ENCODE results near the gene MUC4.

Gene MUC4

DNA sequence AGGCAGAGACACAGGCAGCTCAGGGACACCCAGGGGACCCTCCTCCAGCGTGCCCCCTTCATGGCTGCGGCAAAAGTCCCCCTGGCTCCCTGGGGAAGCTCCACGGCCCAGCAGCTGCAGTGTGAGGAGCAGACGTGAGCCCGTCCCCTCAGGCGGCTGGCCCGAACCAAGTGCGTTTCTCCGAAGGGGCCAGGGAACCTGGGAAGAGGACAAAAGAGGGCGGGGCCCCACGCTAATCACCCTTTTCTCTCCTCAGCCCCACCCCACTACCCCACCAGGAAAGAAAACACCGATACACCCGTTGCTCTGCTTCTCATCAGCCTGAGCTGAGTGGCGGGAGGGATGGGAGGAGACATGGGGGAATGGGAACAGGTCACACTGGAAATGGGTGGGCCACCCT lies at the start of gene MUC4:
TSS of gene MUC4 (minus strand) at position 174 of the 400 bp plus-strand sequence. CDS start at position 62, 112 bp downstream.
- DNase-seq (ENCODE audit: low read depth) = no peak

GRCh38 chr3:195860456-195860855 lies 48.7 kb upstream of the MUC4 start:
- DNase-seq (ENCODE audit: low read depth) = no peak

DNA sequence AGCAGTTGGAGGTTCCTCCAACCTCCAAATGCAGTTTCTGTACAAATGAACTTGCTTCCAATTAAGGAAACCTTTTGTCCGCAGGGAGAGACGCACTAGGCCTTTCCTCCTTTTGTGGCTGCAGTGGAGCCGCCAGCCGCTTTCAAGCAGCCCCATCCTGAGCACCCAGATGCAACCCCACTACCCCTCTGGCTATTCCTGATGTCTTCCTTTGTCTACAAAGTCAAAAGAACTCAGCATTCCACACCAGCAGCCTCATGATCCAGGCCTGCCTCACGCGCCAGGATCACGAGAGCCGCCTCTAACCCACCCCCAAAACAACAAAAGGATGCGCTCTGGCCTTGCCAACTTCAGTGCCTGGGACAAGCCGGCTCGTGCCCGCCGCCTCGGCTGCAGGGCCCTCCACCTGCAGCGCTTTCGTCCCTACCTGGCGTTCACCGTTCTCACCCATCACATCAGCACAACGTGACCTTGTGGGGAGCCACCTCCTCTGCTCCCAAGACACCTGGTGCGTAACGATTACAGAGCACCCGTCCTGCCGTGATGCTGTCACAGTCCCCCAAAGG lies 48.2 kb upstream of the MUC4 start:
- no peak for DNase-seq (ENCODE audit: low read depth)

DNA sequence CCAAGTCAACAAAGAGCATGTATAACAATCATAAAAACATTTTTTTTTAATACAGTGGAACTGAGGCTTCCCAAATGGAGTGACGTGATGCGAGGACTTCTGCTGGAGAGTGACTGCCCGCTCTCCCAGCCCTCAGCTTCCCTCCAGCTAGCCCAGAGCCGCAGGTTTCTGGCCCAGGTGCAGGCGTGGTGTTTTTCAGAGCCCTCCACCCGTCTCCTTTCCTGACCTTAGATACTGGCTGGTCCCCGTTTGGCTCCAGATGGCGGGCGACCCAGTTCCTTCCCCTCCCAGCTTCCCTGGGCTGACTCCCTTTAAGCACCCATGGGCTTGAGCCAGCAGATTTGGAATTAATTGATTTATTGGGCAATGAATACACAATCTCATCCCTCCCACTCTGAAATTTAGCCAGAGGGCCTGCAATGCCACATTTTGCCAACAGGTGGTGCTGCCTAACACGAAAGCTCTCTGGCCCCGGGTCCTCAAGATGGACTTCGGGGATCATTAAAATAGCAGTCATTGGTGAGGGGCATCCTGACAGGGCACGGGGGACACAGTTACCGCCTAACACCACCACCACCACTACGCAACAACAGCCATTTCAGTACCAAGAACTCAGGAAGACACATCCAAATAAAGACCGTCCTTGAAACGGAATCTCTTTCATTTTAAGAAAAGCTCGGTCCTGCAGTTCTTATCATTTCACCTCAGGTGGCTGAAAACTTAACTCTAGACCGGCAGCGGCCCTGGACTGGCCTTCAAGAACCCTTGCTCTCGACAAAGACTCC lies 47.5 kb upstream of the MUC4 start:
- peak; percentile 57 for DNase-seq (ENCODE audit: low read depth)

DNA sequence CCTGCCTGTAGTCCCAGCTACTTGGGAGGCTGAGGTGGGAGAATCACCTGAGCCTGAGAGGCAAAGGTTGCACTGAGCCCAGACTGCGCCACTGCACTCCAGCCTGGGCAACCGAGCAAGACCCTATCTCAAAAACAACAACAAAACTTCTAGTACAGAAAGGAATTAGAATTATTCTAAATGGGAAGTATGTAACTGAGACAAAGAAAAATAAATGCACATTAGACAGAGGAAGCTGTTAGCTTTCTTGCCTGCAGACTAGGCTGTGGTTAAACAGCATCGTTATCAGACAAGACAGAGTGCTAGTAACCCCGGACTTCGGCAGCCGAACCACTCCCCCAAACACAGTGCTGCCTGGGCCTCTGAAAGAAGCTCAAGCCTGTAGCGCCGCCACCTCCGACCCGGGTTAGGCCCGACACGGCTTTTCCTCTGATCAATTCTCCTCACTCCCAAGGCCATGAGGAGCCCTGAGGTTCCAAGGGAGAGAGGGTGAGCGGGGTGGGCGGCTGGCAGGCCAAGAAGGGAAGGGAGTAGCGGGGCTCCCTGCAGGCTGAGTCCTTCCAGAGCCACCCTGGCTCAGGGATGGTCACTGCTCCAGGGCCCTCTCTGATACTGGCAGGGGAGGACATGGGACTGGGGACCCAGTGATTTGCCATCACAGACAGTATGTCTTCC lies 44.8 kb upstream of the MUC4 start:
- no peak for DNase-seq (ENCODE audit: low read depth)

DNA sequence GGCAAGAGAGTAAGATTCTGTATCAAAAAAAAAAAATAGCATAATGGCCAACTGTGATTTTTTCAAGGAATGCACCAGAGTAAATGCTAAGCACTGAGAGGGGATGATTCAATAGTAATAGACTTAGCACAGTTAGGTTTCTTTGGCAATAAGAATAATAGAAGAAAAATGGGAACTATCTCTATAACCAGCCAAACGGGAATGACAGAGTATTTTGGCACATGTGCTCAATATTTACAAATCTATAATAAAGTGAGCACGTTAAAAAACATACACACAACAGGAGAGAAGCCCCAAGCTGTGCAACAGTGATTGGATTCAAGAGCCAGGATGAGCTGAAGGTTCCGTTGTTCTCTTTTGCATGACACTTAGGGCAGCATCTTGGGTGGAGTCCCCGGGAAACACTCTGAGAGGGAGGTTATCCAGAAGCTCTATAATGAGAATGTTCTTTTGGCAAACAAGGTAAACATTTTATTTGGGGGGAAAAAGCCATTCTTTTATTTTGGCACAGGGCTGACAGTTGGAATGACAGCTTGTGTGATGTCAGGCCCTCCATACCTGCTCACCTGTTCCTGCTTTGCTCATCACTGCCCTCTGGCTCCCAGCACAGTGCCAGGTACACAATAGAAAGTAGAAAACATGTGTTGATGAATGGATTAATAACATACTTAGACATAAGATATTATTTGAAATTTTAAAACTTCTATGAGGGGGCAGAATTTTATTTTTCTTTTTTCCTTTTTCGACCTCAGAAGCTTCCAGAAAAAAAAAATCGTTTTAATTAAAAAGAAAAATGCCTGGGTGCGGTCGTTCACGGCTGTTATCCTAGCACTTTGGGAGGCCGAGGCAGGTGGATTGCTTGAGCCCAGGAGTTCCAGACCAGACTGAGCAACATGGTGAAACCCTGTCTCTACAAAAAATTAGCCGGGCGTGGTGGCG lies 44.0 kb upstream of the MUC4 start:
- DNase-seq (ENCODE audit: low read depth) = no peak

- DNase-seq (ENCODE audit: low read depth) = no peak
Observed at GRCh38 chr3:195854628-195855294, 43.0 kb upstream of the MUC4 start.

DNA sequence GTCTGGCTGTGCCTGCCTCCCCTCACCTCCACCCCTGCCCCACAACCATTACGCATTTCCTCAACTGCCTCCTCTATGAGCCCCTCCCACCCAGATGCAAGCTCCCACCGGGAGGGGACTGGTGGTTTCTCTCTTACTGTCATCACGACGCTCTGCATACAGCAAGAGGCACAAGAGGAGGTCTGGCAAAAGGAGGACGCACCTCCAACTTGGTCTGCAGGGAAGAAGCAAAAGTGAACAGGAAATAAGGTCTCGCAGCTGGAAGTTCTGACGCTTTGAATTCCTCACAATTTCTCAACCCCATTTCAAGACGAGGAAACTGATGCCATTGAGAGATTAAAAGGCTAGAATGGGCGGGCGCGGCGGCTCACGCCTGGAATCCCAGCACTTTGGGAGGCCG lies 42.3 kb upstream of the MUC4 start:
- DNase-seq (ENCODE audit: low read depth) = no peak

DNA sequence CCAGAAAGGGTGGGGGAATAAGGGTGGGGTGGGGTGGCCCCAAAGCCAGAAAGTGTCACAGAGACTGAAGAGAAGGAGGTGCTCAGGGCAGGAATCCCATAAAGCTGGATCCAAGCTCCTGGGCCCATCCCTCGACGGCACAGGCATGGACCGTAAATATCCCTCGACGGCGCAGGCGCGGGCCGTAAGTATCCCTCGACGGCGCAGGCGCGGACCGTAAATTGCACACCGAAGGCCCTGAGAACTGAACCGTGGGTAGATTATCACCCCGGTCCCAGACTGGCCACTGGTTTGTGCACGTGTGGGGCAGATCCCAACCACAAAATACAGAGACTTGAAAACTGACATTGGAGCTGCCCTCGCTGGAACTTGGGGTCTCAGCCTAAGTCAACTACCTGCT lies 41.3 kb upstream of the MUC4 start:
- no peak for DNase-seq (ENCODE audit: low read depth)

GRCh38 chr3:195850857-195851543 lies 39.3 kb upstream of the MUC4 start:
- DNase-seq (ENCODE audit: low read depth) = peak; percentile 73

DNA sequence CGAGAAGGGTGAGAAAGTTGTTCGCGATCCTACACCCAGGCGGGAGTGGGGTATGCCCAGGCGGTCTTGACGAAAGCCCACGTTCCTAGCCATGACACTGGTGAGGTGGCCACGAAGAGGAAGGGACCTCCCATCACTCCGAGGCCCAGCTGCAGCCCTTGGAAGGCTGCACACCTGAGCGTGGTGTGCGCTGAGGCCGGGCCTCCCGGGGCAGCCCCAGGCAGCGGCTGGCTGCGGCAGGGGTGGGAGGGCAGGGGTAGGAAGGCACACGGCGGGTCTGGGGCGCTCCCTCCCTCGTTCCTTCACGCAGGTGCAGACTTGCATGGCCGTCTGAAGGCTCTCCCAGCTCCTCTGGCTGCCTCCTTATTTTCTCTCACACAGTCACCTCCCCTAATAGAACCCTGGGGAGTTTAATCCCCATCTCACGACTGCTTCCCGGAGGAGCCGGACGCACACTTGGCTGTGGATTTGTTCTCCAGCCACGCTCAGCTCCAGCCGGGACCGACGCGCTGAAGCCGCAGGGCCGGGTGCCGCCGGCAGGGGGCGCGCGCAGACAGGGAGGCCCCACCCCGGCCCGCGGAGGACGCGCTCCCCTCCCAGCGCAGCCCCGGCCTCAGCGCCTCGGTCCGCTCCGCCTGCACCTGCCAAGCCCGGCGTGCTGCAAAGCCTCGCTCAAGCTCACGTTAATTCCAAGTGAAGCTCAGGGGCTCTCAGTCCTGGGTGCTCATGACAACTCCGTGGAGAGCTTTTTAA lies 37.8 kb upstream of the MUC4 start:
- DNase-seq (ENCODE audit: low read depth) = no peak

DNA sequence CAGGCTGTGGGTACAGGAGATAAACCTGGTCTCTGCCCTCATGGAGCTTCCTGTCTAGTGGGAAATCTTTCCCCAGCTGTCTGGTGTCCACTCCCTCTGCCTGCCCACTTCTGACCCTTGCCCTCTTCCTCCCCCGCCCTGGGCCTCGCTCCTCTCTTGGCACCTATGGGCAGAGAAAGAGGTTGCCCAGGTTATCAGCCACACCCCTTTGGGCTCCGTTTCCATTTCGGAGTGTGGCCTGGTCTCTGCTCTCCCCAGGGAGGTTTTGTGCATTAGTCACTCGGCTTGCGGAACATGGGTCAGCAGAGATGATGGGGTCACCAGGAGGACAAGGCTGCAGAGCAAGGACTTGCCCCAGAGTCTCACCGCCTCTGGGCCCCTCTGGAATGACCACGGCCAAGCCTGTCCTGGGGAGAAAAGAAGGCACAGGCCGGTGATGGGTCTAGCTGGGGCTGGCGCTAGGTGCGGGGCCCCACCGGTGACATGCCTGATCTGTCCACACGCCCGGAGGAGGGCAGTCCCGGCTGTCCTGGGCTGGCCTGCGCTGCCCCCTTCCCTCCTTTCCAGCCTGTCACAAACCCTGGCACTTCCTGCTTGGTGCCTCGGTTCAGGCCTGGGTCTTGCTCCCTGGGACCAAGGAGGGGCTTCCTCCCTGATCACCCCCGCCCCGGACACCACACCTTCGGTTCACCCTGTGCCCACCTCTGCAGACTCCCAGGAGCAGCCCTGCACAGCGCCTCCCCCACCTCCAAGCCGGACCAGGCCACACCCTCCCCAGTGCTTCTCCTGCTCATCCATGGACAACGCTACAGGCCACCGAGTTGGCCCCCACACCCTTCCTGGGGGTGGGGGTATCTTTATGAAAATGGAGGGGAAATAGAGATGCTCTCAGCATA lies 35.6 kb upstream of the MUC4 start:
- no peak for DNase-seq (ENCODE audit: low read depth)

- DNase-seq (ENCODE audit: low read depth) = no peak
Observed at GRCh38 chr3:195845483-195845882, 33.8 kb upstream of the MUC4 start.

DNA sequence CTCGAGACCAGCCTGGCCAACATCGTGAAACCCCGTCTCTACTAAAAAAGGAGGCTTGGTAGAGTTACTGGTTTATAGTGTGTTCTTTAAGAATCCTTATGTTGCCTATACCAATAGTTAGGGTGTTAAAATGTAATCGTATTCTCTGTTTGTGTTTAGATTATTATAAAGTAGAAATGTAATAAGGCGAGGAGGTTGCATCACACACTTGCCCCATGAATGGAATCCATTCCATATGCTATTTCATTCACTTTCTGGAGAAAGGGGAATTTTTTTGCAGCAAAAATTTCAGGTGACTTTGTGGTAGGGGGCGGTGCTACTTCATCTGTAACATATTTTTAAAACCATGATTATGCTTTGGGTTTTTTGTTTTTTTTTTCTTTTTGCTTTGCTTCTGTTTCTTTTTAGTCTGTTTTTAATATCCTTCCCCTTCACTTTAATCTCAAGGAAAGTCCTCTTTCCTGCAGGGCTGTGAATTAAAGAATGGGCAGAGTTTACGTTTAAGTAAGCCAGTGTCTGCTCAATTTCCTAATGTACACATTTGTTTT lies 33.0 kb upstream of the MUC4 start:
- no peak for DNase-seq (ENCODE audit: low read depth)

DNA sequence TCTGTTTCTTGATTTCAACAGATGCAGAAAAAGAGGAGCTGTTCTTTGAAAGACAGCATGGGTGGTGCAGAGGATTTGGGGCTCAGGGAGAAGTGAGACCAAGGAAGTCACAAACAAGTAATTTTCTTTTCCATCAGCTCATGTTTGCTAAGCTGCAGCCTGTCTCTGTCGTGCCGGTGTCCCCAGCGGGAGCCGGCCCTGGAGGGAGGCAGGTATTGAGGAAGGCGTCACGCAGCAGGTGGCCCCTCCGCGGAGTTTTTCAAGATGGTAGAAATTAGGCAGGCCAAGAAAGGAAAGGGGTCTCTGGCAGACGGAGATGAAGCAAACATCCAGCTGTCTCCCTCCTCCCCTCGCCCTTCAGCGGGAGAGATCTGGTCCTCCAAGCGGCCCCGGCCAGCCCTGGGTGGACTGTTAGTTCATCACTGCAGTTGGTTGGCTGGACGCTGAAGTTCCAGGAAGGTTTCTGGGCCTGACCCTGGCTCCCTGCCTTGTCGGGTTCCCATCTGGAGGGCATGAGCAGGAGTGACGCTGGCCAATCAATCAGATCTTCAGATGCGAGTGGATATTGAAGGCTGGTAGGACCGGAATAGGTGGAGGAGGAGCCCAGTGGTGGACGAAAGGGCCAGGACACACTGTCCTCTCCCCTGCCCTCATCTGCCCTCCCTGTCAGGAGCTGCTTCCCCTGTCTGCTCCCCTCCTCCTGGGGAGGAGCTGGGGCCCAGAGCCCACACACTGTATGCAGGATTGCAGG lies 27.7 kb upstream of the MUC4 start:
- no peak for DNase-seq (ENCODE audit: low read depth)

GRCh38 chr3:195838714-195839113 lies 27.0 kb upstream of the MUC4 start:
- no peak for DNase-seq (ENCODE audit: low read depth)

- DNase-seq (ENCODE audit: low read depth) = no peak
Observed at GRCh38 chr3:195836476-195837135, 24.9 kb upstream of the MUC4 start.

DNA sequence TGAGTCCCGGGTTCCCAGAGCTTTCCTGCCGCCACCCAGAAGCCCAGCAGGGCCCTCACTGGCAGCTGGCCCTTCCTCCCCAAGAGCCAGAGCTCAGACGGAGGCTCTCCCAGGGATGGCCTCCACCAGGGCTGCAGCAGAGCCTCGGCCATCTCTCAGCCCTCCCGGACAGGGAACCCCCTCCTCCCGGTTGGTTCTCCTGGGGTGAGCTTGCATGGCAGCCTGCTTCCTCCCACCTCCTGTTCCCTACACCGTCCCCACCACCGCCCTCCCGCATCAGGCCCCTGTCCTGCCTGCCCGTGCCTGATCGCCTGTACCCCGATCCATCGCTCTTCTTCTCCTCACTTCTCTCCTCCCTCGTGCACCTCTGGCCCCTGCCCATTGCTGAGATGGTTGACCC lies 24.1 kb upstream of the MUC4 start:
- no peak for DNase-seq (ENCODE audit: low read depth)
